ENCODE measurements around the gene WDFY4. TPM values are rescaled to one million over a fixed set of nuclear protein-coding genes. Genes with fewer than 3 reads are reported as not detected.

The WDFY4 gene
- total RNA-seq, 1 donor from 2014 or later, result not detected

DNA sequence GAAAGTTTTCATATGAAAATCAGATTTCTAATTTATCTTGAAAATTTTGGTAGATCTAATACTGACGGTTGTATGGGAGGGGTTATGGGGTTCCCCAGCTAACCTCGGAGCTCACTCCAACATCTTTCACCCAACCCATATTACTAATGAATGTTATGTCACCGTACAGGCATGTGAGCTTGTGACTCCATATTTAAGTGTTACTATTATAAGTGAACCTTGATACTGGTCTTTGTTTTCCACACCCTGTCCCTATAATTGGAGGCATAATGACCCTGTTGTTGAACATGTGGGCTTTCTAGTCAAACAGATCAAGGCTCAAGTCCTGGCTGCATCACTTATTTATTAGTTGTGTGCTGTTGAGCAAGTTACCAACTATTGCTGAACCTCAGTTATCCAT lies 27.2 kb downstream of the WDFY4 start:
- DNase-seq (ENCODE audit: low read depth), result no peak

DNA sequence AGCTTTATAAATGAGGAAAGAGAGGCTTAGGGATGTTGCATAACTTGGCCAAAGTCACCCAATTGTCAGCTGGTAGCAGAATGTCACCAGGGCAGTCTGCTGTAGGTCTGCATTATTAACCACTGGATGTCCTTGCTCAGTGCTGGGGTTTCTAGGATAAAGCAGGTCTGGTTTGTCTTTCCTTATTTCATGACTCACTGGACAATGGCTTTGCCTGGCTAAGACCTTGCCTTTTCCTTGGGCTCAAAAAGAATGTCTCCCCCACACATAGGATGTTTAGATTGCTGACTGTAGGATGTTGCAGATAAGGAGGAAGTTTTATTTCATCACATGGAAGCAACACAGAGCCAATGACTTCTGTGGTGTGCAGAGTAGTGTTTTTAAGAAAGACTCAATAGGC lies 29.4 kb downstream of the WDFY4 start:
- DNase-seq (ENCODE audit: low read depth), result no peak

DNA sequence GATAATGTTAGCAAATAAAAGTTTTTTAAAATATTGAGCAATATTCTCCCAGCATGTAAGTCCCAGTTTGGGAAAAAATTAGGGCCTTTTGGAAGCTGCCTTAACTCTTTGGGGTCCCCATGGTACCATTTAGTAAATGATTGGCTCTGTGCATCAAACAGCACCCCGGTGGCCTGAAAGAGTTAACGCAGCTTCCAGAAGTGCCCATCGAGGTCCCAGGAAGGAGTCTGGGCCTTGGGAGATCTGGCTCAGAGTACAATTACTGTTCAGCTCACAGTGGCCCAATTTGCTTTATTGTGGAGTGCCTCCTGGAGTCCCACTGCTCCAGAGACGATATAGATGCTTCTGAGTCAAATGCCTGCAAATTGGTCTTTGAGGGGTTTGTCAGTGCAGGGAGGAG lies 31.7 kb downstream of the WDFY4 start:
- DNase-seq (ENCODE audit: low read depth), result no peak

DNA sequence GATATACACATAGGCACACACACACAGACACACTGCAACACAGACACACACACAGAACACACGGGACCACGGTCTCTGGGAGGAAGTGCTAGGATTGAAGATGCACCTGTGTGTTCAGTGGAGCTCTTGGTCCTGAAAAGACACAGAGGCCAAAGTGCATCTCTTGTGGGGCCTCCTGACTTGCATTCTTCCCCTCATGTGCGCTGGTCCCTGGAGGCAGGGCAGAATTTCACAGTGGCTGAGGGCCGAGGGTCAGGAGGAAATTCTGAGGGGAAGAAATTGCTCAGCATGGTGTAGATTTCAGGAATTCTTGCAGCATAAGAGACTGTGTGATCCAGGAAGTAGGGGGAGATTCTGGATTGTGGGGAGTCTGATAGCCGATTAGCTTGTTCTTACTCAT lies 35.9 kb downstream of the WDFY4 start:
- no peak for DNase-seq (ENCODE audit: low read depth)

DNA sequence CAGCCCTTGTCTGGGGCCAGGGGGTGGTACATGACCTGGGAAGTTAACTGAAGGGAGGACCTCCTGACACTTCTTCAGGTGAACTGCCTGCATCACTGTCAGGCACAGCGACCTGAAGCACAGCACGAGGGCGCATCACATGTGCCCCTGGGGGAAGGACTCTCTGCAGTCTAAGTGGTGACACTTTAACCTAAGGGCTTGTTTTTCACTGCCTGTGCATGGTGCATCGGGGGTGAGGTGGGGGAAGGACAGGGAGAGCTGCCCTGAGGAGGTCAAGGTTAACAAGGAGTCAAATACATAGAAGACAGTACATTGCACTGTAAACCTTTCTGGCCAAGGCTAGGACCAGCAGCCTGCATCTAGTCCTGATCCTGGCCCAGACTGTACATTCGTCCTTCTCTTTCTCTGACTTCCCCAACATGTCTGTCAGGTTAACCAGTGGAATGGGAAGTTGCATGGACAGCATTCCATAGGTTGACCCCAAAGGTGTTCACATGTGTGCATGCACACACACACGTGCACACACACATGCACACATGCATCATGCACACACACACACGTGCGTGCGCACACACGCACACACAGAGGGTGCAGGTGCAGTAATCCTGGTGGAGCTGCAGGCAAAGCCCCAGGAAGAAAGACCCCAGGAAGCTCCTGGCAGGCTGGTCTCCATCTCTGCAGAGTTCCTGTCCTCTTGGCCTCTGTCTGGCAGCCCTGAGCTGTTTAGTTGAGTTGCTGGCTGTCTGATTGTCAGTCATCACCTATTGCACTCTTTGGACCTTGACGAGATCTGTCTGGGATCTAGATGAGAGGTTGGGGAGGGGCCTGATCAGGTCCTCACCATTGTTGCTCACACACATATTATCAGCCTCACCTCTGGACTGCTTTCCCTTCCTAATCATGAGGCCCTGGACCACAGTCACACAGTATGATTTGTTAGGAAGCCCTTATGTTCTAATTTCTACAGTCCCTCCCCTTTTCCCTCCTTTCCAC lies 37.8 kb downstream of the WDFY4 start:
- no peak for DNase-seq (ENCODE audit: low read depth)

DNA sequence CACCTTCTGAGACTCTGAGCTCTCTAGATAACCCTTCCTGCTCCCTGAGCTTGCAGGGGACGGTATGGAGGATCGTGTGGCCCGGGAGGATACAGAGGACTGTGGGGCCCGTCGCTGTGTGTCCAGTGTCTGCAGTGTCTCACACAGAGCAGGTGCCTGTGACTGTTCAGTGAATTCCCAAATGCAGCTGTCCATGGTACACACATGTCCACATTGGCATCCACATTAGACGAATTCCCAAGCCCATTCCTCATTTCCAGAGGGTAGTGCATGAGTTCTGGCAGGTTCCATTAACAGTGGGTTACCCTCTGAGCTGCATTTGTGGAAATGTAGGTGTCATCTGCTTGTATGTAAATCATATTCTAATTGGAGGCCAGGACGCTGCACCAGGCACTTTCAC lies 39.5 kb downstream of the WDFY4 start:
- DNase-seq (ENCODE audit: low read depth), result no peak

DNA sequence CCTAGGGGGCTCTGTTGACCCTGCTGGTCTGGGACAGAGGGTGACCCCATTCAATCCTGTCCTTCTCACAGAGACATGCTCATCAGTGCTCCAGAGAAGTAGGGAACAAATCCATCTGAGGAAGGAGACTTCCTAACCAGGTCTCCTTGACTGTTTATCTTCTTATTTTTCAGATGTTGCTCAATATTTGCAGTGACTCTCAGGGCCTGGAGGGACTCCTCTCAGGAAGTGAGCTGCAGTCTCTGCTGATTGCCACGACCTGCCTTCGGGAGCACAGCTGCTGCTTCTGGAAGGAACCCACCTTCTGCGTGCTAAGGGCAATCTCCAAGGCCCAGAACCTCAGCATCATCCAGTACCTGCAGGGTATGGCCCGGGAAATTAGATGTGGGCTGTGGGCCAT lies 41.0 kb downstream of the WDFY4 start:
- DNase-seq (ENCODE audit: low read depth), result no peak

DNA sequence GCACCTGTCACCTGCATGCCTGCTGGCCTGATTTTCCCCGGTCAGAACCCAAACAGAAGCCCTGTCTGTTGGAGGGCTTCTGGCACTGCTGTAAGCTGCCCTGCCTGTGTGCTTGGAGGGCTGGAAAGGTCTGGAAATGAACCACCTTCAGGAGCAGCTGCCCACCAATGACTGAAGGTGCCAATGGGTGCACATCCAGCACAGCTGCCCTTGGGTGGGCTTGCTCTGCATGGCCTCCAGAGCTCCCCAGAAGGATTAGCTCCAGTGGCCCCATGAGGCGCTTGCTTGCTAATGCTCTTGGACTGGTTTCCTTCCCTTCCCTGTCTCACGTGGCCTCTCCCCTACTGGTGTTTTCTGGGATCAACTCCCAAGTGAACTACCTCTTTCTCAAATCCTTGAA lies 43.2 kb downstream of the WDFY4 start:
- DNase-seq (ENCODE audit: low read depth), result no peak

DNA sequence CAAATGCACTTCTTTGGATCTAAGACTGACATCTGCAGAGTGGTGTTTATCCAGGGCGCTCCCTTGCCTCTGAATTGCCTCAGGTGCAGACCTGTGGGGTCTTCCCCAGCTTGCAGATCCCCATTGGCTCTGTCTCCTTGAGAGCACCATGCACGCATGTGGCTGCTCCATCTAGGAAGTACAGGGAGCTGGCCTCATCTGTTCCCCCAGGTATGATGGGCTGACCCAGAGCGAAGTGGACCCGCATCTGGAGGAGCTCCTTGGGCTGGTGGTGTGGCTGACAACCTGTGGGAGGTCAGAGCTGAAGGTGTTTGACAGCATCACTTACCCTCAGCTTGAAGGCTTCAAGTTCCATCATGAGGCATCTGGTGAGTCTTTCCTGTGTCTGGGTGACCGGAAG lies 44.5 kb downstream of the WDFY4 start:
- DNase-seq (ENCODE audit: low read depth), result no peak

DNA sequence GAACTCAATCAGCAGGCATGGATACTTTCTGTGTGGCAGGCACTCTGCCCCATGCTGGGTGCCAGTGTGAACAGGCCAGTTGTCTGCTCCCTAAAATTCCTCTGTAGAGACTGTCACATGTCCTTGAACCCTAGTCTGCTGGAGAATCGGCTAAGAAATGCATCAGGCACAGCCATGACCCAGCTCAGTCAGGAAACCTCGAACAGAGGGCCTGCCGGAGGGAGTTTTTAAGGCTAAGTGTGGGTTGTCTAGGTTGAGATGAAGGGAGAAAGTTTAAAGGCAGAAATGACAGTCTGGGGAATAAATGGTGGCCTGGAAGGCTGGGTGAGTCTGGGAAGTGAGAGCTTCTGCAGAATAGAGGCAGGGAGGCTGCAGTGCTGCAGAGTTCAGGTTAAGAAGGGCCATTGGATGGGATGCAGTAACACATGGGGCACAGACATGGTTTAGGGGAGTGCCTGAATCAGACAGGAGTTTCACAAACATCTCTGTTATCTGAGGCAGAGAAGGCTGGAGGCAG lies 45.3 kb downstream of the WDFY4 start:
- DNase-seq (ENCODE audit: low read depth), result no peak

DNA sequence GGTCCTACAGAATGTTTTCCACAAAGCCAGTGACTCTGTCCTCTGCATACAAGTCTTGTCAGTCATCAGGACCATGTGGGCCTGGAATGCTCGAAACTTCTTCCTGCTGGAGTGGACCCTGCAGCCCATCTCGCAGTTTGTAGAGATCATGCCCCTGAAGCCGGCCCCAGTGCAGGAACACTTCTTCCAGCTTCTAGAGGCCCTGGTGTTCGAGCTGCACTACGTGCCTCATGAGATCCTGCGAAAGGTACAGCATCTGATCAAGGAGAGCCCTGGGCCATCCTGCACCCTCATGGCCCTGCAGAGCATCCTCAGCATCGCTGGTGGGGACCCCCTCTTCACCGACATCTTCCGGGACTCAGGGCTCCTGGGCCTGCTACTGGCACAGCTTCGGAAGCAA lies 46.5 kb downstream of the WDFY4 start:
- no peak for DNase-seq (ENCODE audit: low read depth)

DNA sequence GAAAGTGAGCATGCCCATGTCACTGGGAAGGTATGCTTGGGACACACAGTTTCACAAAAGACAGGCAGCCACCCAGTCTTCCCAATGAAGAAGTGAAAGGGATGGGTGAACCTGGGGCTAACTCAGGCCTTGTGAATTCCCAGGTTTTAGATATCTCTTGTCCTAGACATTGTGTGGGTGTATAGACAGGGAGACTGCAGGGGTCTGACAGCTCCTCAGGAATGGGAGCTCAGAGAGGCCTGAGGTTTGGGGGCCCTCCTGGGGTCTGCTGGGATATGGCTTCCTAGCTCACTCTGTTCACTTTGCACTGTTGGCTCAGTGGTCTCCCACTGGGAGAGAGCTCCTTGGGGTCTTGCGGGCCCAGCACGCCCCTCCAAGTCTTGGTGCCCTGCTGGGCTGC lies 47.0 kb downstream of the WDFY4 start:
- DNase-seq (ENCODE audit: low read depth), result no peak

DNA sequence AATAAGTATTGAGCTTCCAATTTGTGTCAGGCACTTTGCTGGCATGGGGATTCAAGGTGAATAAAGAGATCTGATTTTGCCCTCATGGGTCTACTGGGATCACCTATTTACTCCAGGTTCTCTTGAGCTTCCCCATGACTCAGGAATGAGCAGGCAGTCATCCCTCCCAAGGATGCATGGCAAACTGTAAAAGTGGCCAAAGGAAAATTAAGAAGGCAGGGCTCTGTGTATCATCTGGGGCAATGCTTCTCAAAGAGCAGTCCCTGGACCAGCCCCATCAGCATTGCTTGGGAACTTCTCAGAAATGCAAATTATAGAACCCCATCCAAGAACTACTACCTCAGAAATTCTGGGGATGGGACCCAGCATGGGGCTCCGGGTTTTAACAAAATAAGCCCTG lies 48.7 kb downstream of the WDFY4 start:
- no peak for DNase-seq (ENCODE audit: low read depth)

DNA sequence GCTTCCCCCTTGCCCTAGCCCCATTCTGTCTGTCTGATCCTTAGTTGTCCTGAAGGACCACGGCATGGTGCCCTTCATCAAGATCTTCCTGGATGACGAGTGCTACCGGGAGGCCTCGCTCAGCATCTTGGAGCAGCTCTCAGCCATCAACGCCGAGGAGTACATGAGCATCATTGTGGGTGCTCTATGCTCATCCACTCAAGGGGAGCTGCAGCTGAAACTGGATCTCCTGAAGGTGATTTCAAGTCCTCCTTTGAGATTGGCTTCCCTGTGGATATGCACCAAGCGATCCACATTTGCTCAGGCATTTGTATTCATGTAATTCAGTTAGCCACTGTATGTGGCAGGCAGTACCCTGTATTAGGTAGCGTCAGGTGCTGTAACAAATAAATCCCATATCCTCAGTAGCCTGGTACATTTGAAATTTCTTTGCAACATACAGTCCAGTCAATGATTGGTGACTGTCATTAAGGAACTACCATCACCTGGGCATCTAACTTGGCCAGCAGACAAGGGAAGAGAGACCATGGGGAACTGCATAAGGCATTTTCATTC lies 51.2 kb downstream of the WDFY4 start:
- DNase-seq (ENCODE audit: low read depth), result no peak

DNA sequence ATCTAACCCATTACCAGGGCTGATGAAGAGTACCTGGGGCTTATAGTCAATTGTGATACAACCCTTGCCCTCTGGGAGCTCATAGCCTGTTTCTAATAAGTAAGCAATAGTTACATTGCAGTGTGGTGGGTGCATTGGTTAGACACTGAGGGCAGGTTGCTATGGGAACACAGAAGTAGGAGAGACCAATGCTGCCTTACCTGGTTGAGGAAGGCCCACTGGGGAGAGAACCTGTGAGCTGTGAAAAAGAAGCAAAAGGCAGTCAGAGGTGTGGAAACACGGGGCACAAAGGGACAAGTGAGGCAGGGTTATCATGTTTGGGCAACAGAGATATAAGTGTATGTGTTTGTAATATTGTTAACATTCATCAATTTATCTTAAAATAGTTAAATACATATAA lies 51.9 kb downstream of the WDFY4 start:
- DNase-seq (ENCODE audit: low read depth), result no peak

DNA sequence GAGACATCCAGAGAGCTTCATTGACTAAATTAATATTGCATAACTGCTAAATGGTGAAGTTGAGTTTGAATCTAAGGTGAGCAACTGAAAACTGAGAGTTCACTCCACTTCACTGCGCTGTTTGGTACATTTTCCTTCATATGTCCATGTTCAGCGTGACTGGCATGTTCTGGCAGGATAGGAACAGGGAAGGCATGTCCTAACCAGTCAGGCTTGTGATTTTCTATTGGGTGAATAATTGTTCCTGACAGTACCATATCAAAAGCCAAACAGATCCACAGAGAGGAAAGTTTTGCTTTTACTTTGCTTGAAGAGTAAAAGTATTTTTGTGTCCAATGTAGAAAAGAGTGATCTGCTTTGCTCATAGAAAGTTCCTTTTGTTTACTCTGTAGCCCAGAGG lies 53.2 kb downstream of the WDFY4 start:
- no peak for DNase-seq (ENCODE audit: low read depth)

DNA sequence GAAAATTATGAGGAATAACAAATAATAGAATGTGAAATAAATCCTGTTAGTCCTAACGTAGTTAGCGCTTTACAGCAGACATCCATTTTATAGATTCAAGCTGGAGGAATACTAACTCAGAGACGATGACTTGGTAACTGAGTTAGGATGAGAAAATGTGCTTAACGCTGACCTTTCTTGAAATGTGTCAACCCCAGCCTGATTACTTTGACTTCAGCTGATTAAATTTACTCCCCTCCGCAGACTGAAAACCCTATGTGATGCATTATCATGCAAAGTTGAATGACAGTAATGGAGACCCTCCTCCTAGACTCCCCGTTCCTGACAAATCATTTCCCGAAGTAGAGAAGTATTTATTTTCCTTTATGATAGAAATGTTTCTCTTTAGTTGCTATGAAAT lies 54.5 kb downstream of the WDFY4 start:
- no peak for DNase-seq (ENCODE audit: low read depth)

DNA sequence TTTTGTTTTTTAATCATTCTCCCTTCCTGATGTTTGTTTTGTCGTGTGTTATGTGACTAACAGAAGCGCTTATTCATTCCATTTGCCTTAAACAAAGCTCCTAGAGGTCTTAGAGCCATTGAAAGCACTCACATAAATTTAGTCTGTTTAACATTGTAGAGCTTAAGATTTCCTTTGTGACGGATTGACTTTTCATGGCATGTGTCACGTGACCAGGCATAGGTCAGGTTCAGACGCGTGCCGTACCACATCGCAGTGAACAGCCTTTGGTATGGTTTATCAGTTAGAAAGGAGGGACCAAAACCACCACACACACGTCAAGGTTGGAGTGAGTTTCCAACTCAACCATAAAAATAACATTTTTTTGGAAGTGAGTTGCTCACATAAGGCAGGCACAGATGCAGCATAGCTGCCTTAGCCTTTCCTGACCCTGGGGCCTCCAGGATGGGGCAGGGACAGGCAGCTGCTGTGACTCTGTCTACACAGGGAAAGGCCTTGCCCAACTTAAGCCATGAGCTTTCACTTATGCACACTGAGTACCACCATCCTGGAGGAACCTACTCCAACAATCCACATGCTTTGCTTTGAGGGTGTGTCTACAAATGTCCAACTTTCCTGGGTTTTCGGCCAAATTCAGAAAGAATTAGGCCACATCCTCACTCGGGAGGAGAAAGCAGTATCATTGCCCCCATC lies 55.5 kb downstream of the WDFY4 start:
- no peak for DNase-seq (ENCODE audit: low read depth)

DNA sequence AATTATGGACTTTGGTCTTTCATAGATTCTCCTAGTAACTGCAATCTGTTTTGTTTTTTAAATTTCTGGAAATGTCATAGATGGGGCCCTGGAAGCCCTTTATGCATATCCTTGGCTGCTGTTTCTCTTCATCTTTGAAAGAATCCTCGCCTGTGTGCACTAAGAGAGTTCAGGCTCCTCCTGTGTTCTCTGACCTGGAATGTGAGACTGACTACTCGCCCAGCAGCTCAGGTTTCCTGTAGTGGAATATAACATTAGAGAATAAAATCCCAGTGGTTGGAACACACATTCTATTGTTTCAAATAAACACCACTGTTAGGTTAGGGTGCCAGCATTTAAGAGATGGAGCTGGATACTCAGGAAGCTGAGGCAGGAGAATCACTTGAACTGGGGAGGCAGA lies 56.3 kb downstream of the WDFY4 start:
- no peak for DNase-seq (ENCODE audit: low read depth)

DNA sequence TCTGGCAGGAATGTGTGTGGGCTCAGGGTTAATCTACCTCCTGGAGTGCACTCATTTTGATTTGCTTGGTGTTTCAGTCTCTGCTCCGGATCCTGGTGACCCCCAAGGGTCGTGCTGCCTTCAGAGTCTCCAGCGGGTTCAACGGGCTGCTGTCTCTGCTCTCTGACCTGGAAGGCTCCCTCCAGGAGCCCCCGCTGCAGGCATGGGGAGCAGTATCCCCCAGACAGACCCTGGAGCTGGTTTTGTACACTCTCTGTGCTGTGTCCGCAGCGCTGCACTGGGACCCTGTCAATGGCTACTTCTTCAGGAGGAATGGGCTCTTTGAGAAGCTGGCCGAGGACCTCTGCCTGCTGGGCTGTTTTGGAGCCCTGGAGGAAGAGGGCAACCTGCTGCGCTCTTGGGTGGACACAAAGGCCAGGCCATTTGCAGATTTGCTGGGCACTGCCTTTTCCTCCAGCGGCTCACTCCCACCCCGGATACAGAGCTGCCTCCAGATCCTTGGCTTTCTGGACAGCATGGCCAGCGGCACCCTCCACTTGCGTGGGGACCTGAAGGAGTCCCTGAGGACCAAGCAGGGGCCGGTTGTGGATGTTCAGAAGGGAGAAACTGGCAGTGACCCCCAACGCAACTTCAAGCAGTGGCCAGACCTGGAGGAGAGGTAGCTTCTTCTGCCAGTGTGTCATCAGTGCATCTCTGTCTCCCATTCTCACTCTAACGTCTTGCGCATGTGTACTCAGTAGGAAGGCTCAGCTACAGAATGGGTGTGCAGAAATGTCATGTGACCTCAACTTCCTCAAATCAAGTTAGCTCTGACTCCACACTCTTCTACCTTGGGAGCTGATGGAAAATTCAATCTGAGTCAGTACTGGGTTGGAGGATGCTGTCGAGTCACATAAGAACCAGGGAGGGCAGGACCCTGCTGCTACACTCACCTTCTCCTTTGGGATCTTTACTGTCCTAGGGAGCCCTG lies 58.5 kb downstream of the WDFY4 start:
- no peak for DNase-seq (ENCODE audit: low read depth)

DNA sequence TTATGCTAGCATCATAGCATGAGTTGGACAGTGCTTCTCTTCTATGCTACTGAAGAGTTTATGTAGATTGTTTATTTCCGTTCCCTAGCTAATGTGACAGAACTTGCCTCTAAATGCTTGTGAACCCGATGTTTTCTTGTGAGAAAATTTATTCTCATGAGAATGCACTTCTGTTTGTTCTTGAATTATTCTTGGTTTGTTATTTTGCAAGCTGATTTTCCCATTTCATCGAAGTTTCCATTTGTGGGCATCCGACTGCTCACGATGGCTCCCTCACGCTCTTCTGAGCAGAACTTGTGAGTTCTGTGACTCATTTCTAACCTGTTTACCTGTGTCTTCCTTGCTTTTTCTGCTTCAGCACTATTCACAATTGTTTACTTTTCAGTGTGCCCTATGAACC lies 59.9 kb downstream of the WDFY4 start:
- no peak for DNase-seq (ENCODE audit: low read depth)
